T-helper 2 cell (primary cell): Measurements from ENCODE around the gene ETDC.
"Not testable (repeated sequence)": the region's sequence is repeated elsewhere in the genome, so short reads cannot be mapped to it uniquely, and the experiment has no call there.

ENCODE experiments used
- DNase-seq, 5 experiments: peaks; one replicate each; pipeline versions ENCODE4 v3.0.0 to v3.0.0-alpha.2; 2012 to 2022
- total RNA-seq, 2 donors: gene quantifications; one replicate each; lab custom pipeline; 2026; lab: John Stamatoyannopoulos, UW

The ETDC gene
- total RNA-seq = 0 reads per million in 2 donors

DNA sequence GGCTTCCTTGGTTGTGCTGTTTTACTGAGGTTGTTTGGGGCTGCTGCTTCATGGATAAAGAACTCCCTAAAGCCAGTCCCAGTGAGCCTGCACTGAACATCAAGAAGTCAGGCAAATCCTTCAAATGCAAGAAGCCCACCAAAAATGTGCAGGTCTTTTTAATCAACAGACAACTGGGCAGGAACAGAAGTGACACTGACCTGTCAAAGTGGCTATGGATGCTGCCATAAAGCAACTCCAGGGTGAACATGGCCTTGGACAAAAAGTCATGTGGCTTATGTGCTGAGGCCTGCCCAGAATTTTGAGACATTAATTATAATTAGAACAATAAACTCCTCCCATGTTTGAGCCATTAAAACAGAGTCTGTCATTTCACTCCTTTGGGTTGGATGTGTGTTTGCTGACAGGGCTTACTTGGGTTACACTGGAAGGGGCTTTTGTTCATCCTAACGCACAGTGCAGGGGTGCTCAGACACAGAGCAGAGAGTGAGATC, at the start of gene ETDC:
Gene ETDC (plus strand): TSS at position 51 of the 494 bp plus-strand sequence. CDS start 0 bp downstream, at position 51.
- no peak for DNase-seq

- DNase-seq = peak in 1 of 5 experiments; percentile 67
Observed at GRCh38 chrX:135260976-135261375, 48.3 kb upstream of the ETDC start.

DNA sequence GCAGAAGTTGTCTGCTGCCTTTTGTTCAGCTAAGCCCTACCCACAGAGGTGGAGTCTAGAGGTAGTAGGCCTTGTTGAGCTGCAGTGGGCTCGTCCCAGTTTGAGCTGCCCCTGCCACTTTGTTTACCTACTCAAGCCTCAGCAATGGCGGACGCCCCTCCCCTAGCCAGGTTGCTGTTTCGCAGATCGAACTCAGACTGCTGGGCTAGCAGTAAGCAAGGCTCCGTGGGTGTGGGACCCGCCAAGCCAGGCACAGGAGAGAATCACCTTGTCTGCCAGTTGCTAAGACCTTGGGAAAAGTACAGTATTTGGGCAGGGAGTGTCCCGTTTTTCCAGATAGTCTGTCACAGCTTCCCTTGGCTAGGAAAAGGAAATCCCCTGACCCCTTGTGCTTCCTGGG, 45.9 kb upstream of the ETDC start:
- DNase-seq = not testable (repeated sequence)

GRCh38 chrX:135264206-135264605, 45.1 kb upstream of the ETDC start:
- DNase-seq = no peak

- DNase-seq = no peak
Observed at GRCh38 chrX:135273162-135273561, 36.1 kb upstream of the ETDC start.

- no peak for DNase-seq
Observed at GRCh38 chrX:135275973-135276372, 33.3 kb upstream of the ETDC start.

GRCh38 chrX:135287266-135287823, 21.9 kb upstream of the ETDC start:
- no peak for DNase-seq

DNA sequence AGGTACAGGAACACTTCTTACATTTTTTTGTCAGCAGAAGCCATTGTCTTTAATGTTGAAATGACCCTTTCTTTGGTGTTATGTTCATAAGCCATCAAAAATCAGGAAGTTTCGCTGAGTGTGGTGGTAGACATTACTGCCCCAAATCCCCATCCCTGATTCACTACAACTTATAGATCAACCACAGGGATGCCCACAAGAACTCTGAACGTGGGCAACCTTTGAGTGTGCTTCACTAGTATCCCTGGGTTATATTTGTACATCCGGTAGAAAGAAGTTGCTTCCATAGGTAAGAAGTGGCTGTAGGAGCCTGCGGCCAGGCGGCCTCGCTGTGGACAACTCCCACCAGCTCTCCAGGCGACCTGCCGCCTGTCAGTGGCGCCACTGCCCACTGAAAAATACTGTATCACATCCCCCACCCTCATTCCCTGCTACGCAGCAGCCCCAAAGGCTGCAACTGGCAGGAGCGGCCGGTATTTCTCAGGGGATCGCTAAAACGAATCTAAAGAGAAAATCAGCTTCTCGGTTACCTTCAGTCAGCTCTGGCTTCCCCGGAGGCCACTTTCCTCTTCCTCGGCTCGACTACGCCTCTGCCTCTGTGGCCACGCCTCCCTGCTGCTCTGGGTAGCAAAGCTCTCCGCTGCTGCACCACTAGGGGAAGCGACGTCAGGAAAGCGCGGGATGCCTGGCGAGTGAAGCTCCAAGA, 13.9 kb upstream of the ETDC start:
- DNase-seq = peak in 4 of 5 experiments; percentile 27 to 78 (median 44)

GRCh38 chrX:135295944-135296305, 13.4 kb upstream of the ETDC start:
- DNase-seq = no peak

- no peak for DNase-seq
Observed at GRCh38 chrX:135302269-135302873, 6.9 kb upstream of the ETDC start.

- no peak for DNase-seq
Observed at GRCh38 chrX:135304741-135305140, 4.5 kb upstream of the ETDC start.

- no peak for DNase-seq
Observed at GRCh38 chrX:135307171-135307570, 2.1 kb upstream of the ETDC start.

DNA sequence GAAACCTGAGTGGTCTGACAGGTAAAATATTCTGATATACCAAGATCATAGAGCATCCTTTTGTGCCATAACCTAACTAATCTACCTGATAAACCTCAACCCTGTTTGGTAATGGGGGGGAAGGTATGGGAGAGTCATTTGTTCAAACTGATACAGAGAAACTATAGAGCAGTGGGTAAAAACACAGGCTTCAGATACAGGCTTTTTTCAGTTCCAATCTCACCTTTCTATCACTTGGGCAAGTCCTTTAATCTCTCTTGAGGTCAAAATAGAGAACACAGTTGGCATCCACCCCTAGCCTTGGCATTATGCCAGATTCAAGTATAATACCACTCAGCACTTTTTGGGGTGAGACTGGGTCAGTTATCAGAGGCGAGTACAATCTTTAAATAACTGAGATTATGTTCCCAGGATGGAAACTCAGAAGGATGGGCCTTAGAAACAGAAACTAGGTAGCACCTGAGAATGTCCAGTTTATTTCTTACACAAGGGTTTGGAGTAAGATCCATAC, 880 bp upstream of the ETDC start:
- no peak for DNase-seq

- DNase-seq = no peak
Observed at GRCh38 chrX:135315864-135316263, 6.6 kb downstream of the ETDC start.

DNA sequence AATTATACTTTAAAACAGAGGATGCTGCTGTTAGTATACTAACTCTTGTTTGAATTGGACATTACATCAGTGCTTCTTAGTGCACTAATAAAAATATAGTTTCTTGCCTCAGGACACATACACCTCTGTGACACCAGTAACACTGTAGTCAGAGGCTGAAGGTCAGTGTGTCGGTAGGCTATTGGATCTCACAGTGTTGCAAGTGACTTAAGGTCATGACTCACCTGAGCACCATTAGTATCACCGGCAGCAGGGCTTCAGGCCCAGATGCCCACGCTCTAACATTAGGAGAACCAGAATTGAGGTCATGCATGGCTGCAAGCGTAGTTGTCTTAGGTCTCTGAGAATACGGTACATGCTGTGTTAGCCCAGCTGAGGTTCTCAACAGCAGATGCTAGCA, 15.2 kb downstream of the ETDC start:
- no peak for DNase-seq

GRCh38 chrX:135325036-135325818, 15.9 kb downstream of the ETDC start:
- not testable (repeated sequence) for DNase-seq

GRCh38 chrX:135327299-135327698, 18.0 kb downstream of the ETDC start:
- DNase-seq = no peak

DNA sequence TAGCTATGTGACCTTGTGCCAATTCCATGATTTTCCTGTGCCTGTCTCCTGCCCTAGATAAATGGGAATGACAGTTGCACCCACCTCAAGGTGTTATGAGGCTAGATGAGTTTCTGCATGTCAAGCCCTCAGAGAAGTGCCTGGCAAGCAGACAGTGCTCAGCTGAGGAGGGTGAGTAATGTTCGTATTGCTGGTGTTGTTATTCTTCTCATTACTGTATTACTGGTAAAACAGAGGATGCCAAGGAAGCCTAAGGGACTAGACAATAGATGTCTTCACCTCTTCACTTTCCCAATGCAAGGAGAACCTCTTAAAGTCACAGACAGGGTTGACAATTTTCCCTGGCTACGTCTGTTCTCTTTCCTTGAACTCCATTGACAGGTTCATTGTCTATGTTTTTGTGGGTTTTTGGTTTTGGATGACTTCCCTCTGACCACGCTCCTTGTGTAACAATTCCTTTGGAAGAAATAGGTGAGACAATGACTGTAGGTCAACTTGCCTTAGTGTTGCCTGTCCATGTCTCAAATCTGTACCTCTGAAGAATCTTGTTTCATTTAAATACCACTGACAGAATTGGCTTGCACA, 19.2 kb downstream of the ETDC start:
- no peak for DNase-seq

GRCh38 chrX:135330706-135331105, 21.4 kb downstream of the ETDC start:
- DNase-seq = no peak

DNA sequence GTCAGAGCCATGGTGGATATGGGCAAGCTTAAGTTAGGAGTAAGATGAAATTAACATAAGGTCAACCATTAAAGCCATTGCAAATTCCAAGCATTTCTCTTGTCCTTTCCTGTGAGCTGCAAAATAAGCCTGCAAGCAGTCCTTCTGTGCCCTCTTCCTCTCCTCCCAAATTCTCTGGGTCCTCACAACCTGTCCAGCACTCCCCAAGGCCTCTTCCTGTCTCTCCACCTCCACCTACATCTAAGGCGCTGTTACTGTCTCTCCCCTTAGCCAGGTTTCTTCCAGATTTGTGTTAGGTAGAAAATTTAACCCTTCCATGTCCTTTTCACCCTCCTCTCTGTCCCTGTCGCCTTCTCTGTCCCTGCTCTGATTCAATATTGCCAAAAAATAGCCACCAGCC, 22.2 kb downstream of the ETDC start:
- DNase-seq = no peak

GRCh38 chrX:135340831-135341230, 31.6 kb downstream of the ETDC start:
- no peak for DNase-seq

GRCh38 chrX:135345107-135345589, 35.9 kb downstream of the ETDC start:
- peak in 1 of 5 experiments; percentile 39 for DNase-seq
